GM23248 (cell line): Measurements from ENCODE around the gene PDIA6.

Experiments used
- EZH2 ChIP-seq: fragments of 200-600 bp; sonication (generic); IDR thresholded peaks from 2 replicates; pipeline ENCODE4 v1.6.1; 2018; ENCODE audit warnings: antibody characterized with exemption, mild to moderate bottlenecking; ENCODE audit not compliant: insufficient read depth, poor library complexity, severe bottlenecking
- EZH2phosphoT487 ChIP-seq: fragments of 200-600 bp; sonication (generic); IDR thresholded peaks from 2 replicates; pipeline ENCODE4 v1.6.1; 2018; ENCODE audit warnings: antibody characterized with exemption, moderate library complexity, mild to moderate bottlenecking, low read depth; ENCODE audit not compliant: insufficient read depth

DNA sequence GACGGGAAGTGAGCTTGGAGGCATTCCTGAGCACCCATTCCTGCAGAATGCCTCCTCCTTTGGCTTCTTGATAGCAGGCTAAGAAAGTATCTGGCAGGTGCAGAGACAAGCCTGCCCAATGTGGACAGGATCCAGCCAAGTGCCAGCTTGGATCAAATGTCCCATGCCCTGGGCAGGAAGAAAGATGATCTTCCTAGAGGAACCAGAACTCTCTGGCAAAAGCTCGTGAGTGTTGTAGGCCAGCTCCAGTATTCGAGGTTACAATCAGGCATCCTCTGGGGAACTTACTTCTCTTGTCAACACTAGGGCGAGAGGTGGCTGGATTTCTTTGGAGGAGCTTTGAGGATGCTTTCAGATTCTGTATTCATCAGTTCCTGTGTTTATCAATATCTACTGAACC lies 29.9 kb upstream of the PDIA6 start:
- no peak for TF ChIP-seq EZH2
- TF ChIP-seq EZH2phosphoT487 = no peak
